Measurements from ENCODE around the gene ATP7A. TPM values are rescaled to one million over a fixed set of nuclear protein-coding genes. Genes with fewer than 3 reads are reported as not detected.
"Not testable (repeated sequence)": the region's sequence is repeated elsewhere in the genome, so short reads cannot be mapped to it uniquely, and the experiment has no call there.

ATP7A gene
- total RNA-seq, 1 experiment from 2014 or later: 2.1 TPM

DNA sequence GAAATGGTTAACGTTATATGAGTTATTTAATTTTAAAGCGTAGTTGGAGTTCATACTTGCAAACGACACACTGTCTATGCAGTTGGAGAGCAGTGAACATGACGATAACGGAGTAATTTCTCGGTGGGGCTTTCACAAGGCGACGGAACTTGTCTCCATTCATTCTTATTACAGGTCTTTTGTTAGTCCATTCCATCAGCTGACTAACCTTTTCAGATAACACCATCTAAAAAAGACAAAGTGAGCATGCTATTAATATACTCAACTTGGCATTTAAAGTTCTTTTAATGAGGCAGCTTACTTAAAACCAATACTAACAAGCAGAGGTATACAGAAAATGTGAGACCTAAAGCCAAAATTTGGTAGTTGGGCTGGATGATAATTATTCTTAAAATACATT is 35.1 kb upstream of the ATP7A start:
- Histone ChIP-seq H2BK120ac (ENCODE audit: low read depth, low read length, poor library complexity, severe bottlenecking) (no peak overlapping the region), H2BK5ac (ENCODE audit: insufficient read length, low read length) (no peak overlapping the region), H3T11ph (ENCODE audit: low read length) (no peak overlapping the region), H3K4ac (ENCODE audit: low read depth, low read length) (no peak overlapping the region), H3K4me2 (ENCODE audit: insufficient read depth, insufficient read length, low read length) (no peak overlapping the region), H4K5ac (ENCODE audit: insufficient read length, low read depth, low read length) (no peak overlapping the region), H2BK20ac (ENCODE audit: low read depth, low read length, poor library complexity, severe bottlenecking) (no peak overlapping the region), H4K91ac (ENCODE audit: insufficient read length, low read depth, low read length) (no peak overlapping the region), H3K4me1 (ENCODE audit: insufficient read depth, low read length) (no peaks in the 10 kb centered on the region), H3K56ac (ENCODE audit: insufficient read length, low read depth, low read length) (no peak overlapping the region), H4K20me1 (ENCODE audit: control insufficient read depth, insufficient read depth, insufficient read length) (no peaks in the 10 kb centered on the region), H2AK5ac (ENCODE audit: insufficient read length, low read length) (no peak overlapping the region), H2BK12ac (ENCODE audit: insufficient read length, low read depth, low read length) (no peak overlapping the region), H2AFZ (ENCODE audit: low read length) (no peak overlapping the region), H3K14ac (ENCODE audit: insufficient read depth, low read length) (no peak overlapping the region), H3K23me2 (ENCODE audit: insufficient read length, low read depth, low read length, poor library complexity, severe bottlenecking) (no peaks in the 10 kb centered on the region), H3K9me3 (ENCODE audit: control insufficient read depth, low read depth, low read length) (peaks cover 9% of the 10 kb centered on the region), H3K9ac (ENCODE audit: extremely low read depth, insufficient read length, low read length) (no peak overlapping the region), H3K27me3 (ENCODE audit: insufficient read depth, low read length) (no peaks in the 10 kb centered on the region), H4K8ac (replicated peaks; ENCODE audit: insufficient read length, low read depth, low read length) (no peak overlapping the region), H3K27ac (ENCODE audit: insufficient read length, low read depth, low read length) (no peak overlapping the region), H2BK15ac (ENCODE audit: low read depth, low read length) (no peak overlapping the region), H3K23ac (ENCODE audit: insufficient read length, low read depth, low read length) (no peak overlapping the region), H3K79me2 (ENCODE audit: insufficient read depth, low read length) (no peaks in the 10 kb centered on the region), H3K18ac (ENCODE audit: insufficient read length, low read depth, low read length) (no peak overlapping the region), H3K79me1 (ENCODE audit: insufficient read depth, low read depth, low read length, poor library complexity, severe bottlenecking) (no peaks in the 10 kb centered on the region)
- Mint-ChIP-seq H3K9me3 (peaks cover 33 to 45% of the 10 kb centered on the region in 2 experiments), H3K4me1 (no peaks in the 10 kb centered on the region), H3K27ac (no peak overlapping the region), H3K27me3 (ENCODE audit: low read depth) (no peaks in the 10 kb centered on the region; the same call in 1 of the 2 replicates), H3K36me3 (ENCODE audit: insufficient read depth in 1 of 3, low read depth in 3 of 3) (peaks cover 12 to 28% (median 26%) of the 10 kb centered on the region in 3 experiments), H3K4me3 (no peak overlapping the region)
- TF ChIP-seq, protein P1, sequence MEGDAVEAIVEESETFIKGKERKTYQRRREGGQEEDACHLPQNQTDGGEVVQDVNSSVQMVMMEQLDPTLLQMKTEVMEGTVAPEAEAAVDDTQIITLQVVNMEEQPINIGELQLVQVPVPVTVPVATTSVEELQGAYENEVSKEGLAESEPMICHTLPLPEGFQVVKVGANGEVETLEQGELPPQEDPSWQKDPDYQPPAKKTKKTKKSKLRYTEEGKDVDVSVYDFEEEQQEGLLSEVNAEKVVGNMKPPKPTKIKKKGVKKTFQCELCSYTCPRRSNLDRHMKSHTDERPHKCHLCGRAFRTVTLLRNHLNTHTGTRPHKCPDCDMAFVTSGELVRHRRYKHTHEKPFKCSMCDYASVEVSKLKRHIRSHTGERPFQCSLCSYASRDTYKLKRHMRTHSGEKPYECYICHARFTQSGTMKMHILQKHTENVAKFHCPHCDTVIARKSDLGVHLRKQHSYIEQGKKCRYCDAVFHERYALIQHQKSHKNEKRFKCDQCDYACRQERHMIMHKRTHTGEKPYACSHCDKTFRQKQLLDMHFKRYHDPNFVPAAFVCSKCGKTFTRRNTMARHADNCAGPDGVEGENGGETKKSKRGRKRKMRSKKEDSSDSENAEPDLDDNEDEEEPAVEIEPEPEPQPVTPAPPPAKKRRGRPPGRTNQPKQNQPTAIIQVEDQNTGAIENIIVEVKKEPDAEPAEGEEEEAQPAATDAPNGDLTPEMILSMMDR (conservative IDR thresholded peaks at IDR 0.05): no peak
- DNase-seq: no peak
- no CpG with 5 or more reads among the region's 8 CpGs for WGBS (ENCODE audit: extremely low coverage, insufficient read length, low lambda C conversion rate)

GRCh38 chrX:77881418-77881817 is 29.1 kb upstream of the ATP7A start:
- not testable (repeated sequence) for H3K9ac ChIP-seq (ENCODE audit: extremely low read depth, insufficient read length, low read length); H3K4me3 Mint-ChIP-seq; H3K14ac ChIP-seq (ENCODE audit: insufficient read depth, low read length); H3K27me3 Mint-ChIP-seq (ENCODE audit: low read depth); H3K27ac ChIP-seq (ENCODE audit: insufficient read length, low read depth, low read length); H3K18ac ChIP-seq (ENCODE audit: insufficient read length, low read depth, low read length); H4K5ac ChIP-seq (ENCODE audit: insufficient read length, low read depth, low read length); H4K91ac ChIP-seq (ENCODE audit: insufficient read length, low read depth, low read length); H3K4me1 ChIP-seq (ENCODE audit: insufficient read depth, low read length); H3K23ac ChIP-seq (ENCODE audit: insufficient read length, low read depth, low read length); H2AFZ ChIP-seq (ENCODE audit: low read length); H4K20me1 ChIP-seq (ENCODE audit: control insufficient read depth, insufficient read depth, insufficient read length); H3K27ac Mint-ChIP-seq; H2AK5ac ChIP-seq (ENCODE audit: insufficient read length, low read length); H2BK15ac ChIP-seq (ENCODE audit: low read depth, low read length); H2BK12ac ChIP-seq (ENCODE audit: insufficient read length, low read depth, low read length); H3T11ph ChIP-seq (ENCODE audit: low read length); H4K8ac ChIP-seq (replicated peaks; ENCODE audit: insufficient read length, low read depth, low read length); H3K56ac ChIP-seq (ENCODE audit: insufficient read length, low read depth, low read length); H3K9me3 ChIP-seq (ENCODE audit: control insufficient read depth, low read depth, low read length); H2BK5ac ChIP-seq (ENCODE audit: insufficient read length, low read length); H3K79me2 ChIP-seq (ENCODE audit: insufficient read depth, low read length); DNase-seq; H3K4ac ChIP-seq (ENCODE audit: low read depth, low read length); H3K79me1 ChIP-seq (ENCODE audit: insufficient read depth, low read depth, low read length, poor library complexity, severe bottlenecking); H3K4me2 ChIP-seq (ENCODE audit: insufficient read depth, insufficient read length, low read length); H3K23me2 ChIP-seq (ENCODE audit: insufficient read length, low read depth, low read length, poor library complexity, severe bottlenecking); H2BK20ac ChIP-seq (ENCODE audit: low read depth, low read length, poor library complexity, severe bottlenecking); H3K4me1 Mint-ChIP-seq; H2BK120ac ChIP-seq (ENCODE audit: low read depth, low read length, poor library complexity, severe bottlenecking); H3K27me3 ChIP-seq (ENCODE audit: insufficient read depth, low read length)
- no CpG with 5 or more reads among the region's 4 CpGs for WGBS (ENCODE audit: extremely low coverage, insufficient read length, low lambda C conversion rate)
- peaks cover 2 to 19% (median 2%) of the 10 kb centered on the region in 3 experiments; a peak in 5 of 7 replicates for H3K36me3 Mint-ChIP-seq (ENCODE audit: insufficient read depth in 1 of 3, low read depth in 3 of 3)
- H3K9me3 Mint-ChIP-seq: peaks cover 22 to 30% of the 10 kb centered on the region in 2 experiments
